ENCODE measurements around the gene CCNT1.

Gene CCNT1

DNA sequence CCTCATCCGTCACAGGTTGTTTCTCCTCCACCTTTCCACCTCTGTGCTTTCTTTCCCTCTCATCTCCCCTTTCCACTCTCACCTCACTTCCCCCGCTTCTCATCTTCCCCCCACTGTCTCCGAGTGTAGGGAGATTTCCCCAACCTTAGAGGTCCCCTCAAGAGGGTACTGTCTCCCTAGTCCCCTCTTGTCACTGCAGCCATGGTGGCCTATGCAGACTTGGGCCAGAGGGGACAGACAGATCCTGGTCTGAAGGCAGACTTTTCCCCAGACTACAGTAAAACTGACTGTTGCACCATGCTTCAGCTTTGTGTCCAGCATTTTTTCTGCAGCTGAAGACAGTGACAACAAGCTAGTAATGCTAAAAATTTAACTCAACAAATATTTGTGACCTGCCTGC, 75.7 kb downstream of the CCNT1 start:
- Histone ChIP-seq H3K36me3 (ENCODE audit: insufficient read depth, low read length) (peaks cover 21% of the 10 kb centered on the region), H3K27ac (no peak overlapping the region), H3K9ac (ENCODE audit: insufficient read length) (no peak overlapping the region), H3K4me3 (no peak overlapping the region), H3K9me3 (ENCODE audit: low read depth, low read length) (no peaks in the 10 kb centered on the region)
- DNase-seq (ENCODE audit: low read depth, low spot score): no peak
- no peak for TF ChIP-seq EZH2 (IDR thresholded peaks at IDR 0.05)
- no peak for TF ChIP-seq FOXP2 (optimal IDR thresholded peaks at IDR 0.05; ENCODE audit: control extremely low read depth, extremely low read length, insufficient read depth)
- no peak for TF ChIP-seq POLR2AphosphoS5 (IDR thresholded peaks at IDR 0.05; ENCODE audit: borderline replicate concordance, low read depth, low read length)

DNA sequence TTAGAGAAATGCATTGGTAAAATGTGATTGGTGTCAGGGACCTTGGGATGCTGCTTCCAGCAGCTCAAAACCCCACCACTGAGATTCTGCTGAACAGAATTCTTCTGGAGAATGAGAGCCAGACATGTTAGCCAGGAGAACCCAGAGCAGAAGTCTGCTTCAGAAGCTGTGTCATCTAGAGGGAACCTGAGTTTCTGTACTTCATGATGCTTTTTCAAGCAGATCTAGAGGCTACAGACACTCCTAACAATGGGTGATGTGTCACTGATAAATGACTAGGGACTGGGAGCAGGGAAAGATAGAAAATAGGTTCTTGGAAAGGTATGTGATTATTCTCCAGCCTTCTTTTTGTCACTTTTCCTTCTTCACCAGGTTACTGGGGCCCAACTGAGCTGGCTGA, 76.1 kb downstream of the CCNT1 start:
- H3K9me3 ChIP-seq (ENCODE audit: low read depth, low read length): no peaks in the 10 kb centered on the region
- no peak overlapping the region for H3K9ac ChIP-seq (ENCODE audit: insufficient read length)
- peaks cover 20% of the 10 kb centered on the region for H3K36me3 ChIP-seq (ENCODE audit: insufficient read depth, low read length)
- H3K4me3 ChIP-seq: no peak overlapping the region
- TF ChIP-seq EZH2 (IDR thresholded peaks at IDR 0.05) (no peak), FOXP2 (optimal IDR thresholded peaks at IDR 0.05; ENCODE audit: control extremely low read depth, extremely low read length, insufficient read depth) (no peak), POLR2AphosphoS5 (IDR thresholded peaks at IDR 0.05; ENCODE audit: borderline replicate concordance, low read depth, low read length) (no peak)
- no peak overlapping the region for H3K27ac ChIP-seq
- DNase-seq (ENCODE audit: low read depth, low spot score): no peak
